MM.1S (cell line): Measurements from ENCODE around the gene AATK.

Experiments used
- DNase-seq: peaks from one replicate; pipeline ENCODE4 v3.0.0-alpha.2; 2015
- H2AFZ ChIP-seq: fragments of 300-600 bp; sonication (generic); 2 replicates; pipeline ENCODE4 v1.6.0; 2016; ENCODE audit warnings: antibody characterized with exemption, low read length
- H3F3A ChIP-seq: fragments of 300-600 bp; sonication (generic); 2 replicates; pipeline ENCODE4 v1.6.1; 2016; ENCODE audit warnings: mild to moderate bottlenecking, antibody characterized with exemption, low read length, moderate library complexity, mixed read lengths; ENCODE audit not compliant: insufficient read depth
- H3K27ac ChIP-seq: fragments of 300-600 bp; sonication (generic); 2 replicates; pipeline ENCODE4 v1.5.1; 2016; ENCODE audit warnings: mild to moderate bottlenecking, low read length
- H3K27me3 ChIP-seq: fragments of 300-600 bp; sonication (generic); replicated peaks from 2 replicates; pipeline ENCODE4 v1.6.0; 2016; ENCODE audit warnings: low read length; ENCODE audit not compliant: insufficient read depth
- H3K36me3 ChIP-seq: fragments of 300-600 bp; sonication (generic); replicated peaks from 2 replicates; pipeline ENCODE4 v1.6.1; 2016; ENCODE audit warnings: mild to moderate bottlenecking, low read length, mixed read lengths; ENCODE audit not compliant: insufficient read depth
- H3K4me1 ChIP-seq: fragments of 300-600 bp; sonication (generic); 2 replicates; pipeline ENCODE4 v1.6.1; 2016; ENCODE audit warnings: low read length, mixed read lengths
- H3K4me2 ChIP-seq: fragments of 300-600 bp; sonication (generic); 2 replicates; pipeline ENCODE4 v1.6.0; 2016; ENCODE audit warnings: low read depth, low read length
- H3K4me3 ChIP-seq: fragments of 300-600 bp; sonication (generic); 2 replicates; pipeline ENCODE4 v1.5.1; 2016; ENCODE audit warnings: low read length, mixed read lengths
- H3K79me2 ChIP-seq: fragments of 300-600 bp; sonication (generic); 2 replicates; pipeline ENCODE4 v1.6.1; 2016; ENCODE audit warnings: mixed run types, low read length, mixed read lengths
- H3K9ac ChIP-seq: fragments of 300-600 bp; sonication (generic); 2 replicates; pipeline ENCODE4 v1.6.1; 2016; ENCODE audit warnings: low read length, mixed read lengths
- H3K9me2 ChIP-seq: fragments of 300-600 bp; sonication (generic); replicated peaks from 2 replicates; pipeline ENCODE4 v1.6.1; 2016; ENCODE audit warnings: mild to moderate bottlenecking, low read length, mixed read lengths; ENCODE audit not compliant: insufficient read depth
- H3K9me3 ChIP-seq: fragments of 300-600 bp; sonication (generic); replicated peaks from 2 replicates; pipeline ENCODE4 v1.6.1; 2016; ENCODE audit warnings: mild to moderate bottlenecking, low read length, mixed read lengths; ENCODE audit not compliant: insufficient read depth
- H4K20me1 ChIP-seq: fragments of 300-600 bp; sonication (generic); 2 replicates; pipeline ENCODE4 v1.6.1; 2016; ENCODE audit warnings: mild to moderate bottlenecking, low read length, moderate library complexity, mixed read lengths; ENCODE audit not compliant: insufficient read depth
- EZH2 ChIP-seq: fragments of 300-600 bp; sonication (generic); optimal IDR thresholded peaks from 2 replicates; pipeline ENCODE3; 2017; ENCODE audit warnings: low read depth, mild to moderate bottlenecking, antibody characterized with exemption, low read length, mixed read lengths
- EZH2phosphoT487 ChIP-seq: fragments of 300-600 bp; sonication (generic); IDR thresholded peaks from 2 replicates; pipeline ENCODE4 v1.6.1; 2018; ENCODE audit warnings: antibody characterized with exemption, low read length
- TF ChIP-seq, protein P1 (sequence below): fragments of 300-600 bp; sonication (generic); IDR thresholded peaks from 2 replicates; pipeline ENCODE4 v1.5.1; 2016; ENCODE audit warnings: antibody characterized with exemption, low read length, mixed read lengths

AATK gene

GRCh38 chr17:81123052-81124048, 42.7 kb downstream of the AATK start:
- H3F3A ChIP-seq: no peaks in the 10 kb centered on the region
- H3K4me1 ChIP-seq: no peaks in the 10 kb centered on the region
- no peaks in the 10 kb centered on the region for H3K36me3 ChIP-seq
- no peaks in the 10 kb centered on the region for H3K79me2 ChIP-seq
- no peak overlapping the region for H3K4me2 ChIP-seq
- no peak overlapping the region for H2AFZ ChIP-seq
- no peak overlapping the region for H3K4me3 ChIP-seq
- no peak for DNase-seq
- no peaks in the 10 kb centered on the region for H3K9me3 ChIP-seq
- no peak overlapping the region for H3K9ac ChIP-seq
- TF ChIP-seq EZH2 (no peak), EZH2phosphoT487 (no peak)
- TF ChIP-seq, protein P1, sequence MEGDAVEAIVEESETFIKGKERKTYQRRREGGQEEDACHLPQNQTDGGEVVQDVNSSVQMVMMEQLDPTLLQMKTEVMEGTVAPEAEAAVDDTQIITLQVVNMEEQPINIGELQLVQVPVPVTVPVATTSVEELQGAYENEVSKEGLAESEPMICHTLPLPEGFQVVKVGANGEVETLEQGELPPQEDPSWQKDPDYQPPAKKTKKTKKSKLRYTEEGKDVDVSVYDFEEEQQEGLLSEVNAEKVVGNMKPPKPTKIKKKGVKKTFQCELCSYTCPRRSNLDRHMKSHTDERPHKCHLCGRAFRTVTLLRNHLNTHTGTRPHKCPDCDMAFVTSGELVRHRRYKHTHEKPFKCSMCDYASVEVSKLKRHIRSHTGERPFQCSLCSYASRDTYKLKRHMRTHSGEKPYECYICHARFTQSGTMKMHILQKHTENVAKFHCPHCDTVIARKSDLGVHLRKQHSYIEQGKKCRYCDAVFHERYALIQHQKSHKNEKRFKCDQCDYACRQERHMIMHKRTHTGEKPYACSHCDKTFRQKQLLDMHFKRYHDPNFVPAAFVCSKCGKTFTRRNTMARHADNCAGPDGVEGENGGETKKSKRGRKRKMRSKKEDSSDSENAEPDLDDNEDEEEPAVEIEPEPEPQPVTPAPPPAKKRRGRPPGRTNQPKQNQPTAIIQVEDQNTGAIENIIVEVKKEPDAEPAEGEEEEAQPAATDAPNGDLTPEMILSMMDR: no peak
- H3K27me3 ChIP-seq: peaks cover 55% of the 10 kb centered on the region
- no peaks in the 10 kb centered on the region for H4K20me1 ChIP-seq
- H3K27ac ChIP-seq: no peak overlapping the region
- no peaks in the 10 kb centered on the region for H3K9me2 ChIP-seq

GRCh38 chr17:81121841-81122733, 43.9 kb downstream of the AATK start:
- no peak for DNase-seq
- no peaks in the 10 kb centered on the region for H3K9me3 ChIP-seq
- H3K79me2 ChIP-seq: no peaks in the 10 kb centered on the region
- no peak overlapping the region for H3K4me2 ChIP-seq
- no peaks in the 10 kb centered on the region for H4K20me1 ChIP-seq
- no peak overlapping the region for H3K9ac ChIP-seq
- H3K9me2 ChIP-seq: no peaks in the 10 kb centered on the region
- H3F3A ChIP-seq: no peaks in the 10 kb centered on the region
- H3K27me3 ChIP-seq: peaks cover 56% of the 10 kb centered on the region
- H3K4me1 ChIP-seq: no peaks in the 10 kb centered on the region
- no peak overlapping the region for H3K4me3 ChIP-seq
- H3K27ac ChIP-seq: no peak overlapping the region
- H3K36me3 ChIP-seq: no peaks in the 10 kb centered on the region
- TF ChIP-seq EZH2phosphoT487 (no peak), EZH2 (no peak)
- TF ChIP-seq, protein P1: no peak
- no peak overlapping the region for H2AFZ ChIP-seq

GRCh38 chr17:81120695-81121621, 45.1 kb downstream of the AATK start:
- Histone ChIP-seq H4K20me1 (no peaks in the 10 kb centered on the region), H3F3A (no peaks in the 10 kb centered on the region), H3K9me3 (no peaks in the 10 kb centered on the region), H3K27me3 (peaks cover 58% of the 10 kb centered on the region), H3K9me2 (no peaks in the 10 kb centered on the region), H3K4me3 (no peak overlapping the region), H3K9ac (no peak overlapping the region), H3K79me2 (no peaks in the 10 kb centered on the region), H3K4me2 (no peak overlapping the region), H3K36me3 (no peaks in the 10 kb centered on the region), H2AFZ (no peak overlapping the region), H3K27ac (no peak overlapping the region), H3K4me1 (no peaks in the 10 kb centered on the region)
- no peak for TF ChIP-seq EZH2
- no peak for TF ChIP-seq EZH2phosphoT487
- TF ChIP-seq, protein P1: no peak
- no peak for DNase-seq
